HepG2 (cell line): Measurements from ENCODE around the gene IRGQ.

ENCODE experiments used
- EP300 ChIP-seq, 3 experiments: sonication (generic) in 1 of 3; formaldehyde crosslinking in 1 of 3; IDR thresholded peaks; 2 replicates each; pipeline versions ENCODE4 v1.5.1 to v1.6.1; 2011 to 2020; ENCODE audit warnings: low read depth in 2 of 3, low read length in 2 of 3, borderline replicate concordance in 1 of 3, improper control_type of control experiment in 1 of 3, mild to moderate bottlenecking in 1 of 3, missing genetic modification reagents in 1 of 3, moderate library complexity in 1 of 3
- EZH2 ChIP-seq: conservative IDR thresholded peaks from 2 replicates; pipeline ENCODE4 v1.6.1; 2012; ENCODE audit warnings: mild to moderate bottlenecking, low read depth, low read length, moderate library complexity
- FOXJ3 ChIP-seq: sonication (generic); formaldehyde crosslinking; IDR thresholded peaks from 2 replicates; pipeline ENCODE4 v1.4.0; 2020; ENCODE audit warnings: missing genetic modification reagents, mild to moderate bottlenecking, borderline replicate concordance
- MTA3 ChIP-seq: sonication (generic); formaldehyde crosslinking; IDR thresholded peaks from 2 replicates; pipeline ENCODE4 v1.4.0; 2020; ENCODE audit warnings: missing genetic modification reagents
- PAF1 ChIP-seq: IDR thresholded peaks from 2 replicates; pipeline ENCODE4 v1.6.1; 2016; ENCODE audit warnings: missing genetic modification reagents, missing compliant biosample characterization
- SIN3B ChIP-seq: fragments of 150-350 bp; IDR thresholded peaks from 2 replicates; pipeline ENCODE4 v1.6.1; 2014; ENCODE audit warnings: low read length
- STAT6 ChIP-seq: sonication (generic); formaldehyde crosslinking; IDR thresholded peaks from 2 replicates; pipeline ENCODE4 v1.4.0; 2020; ENCODE audit warnings: missing genetic modification reagents, mild to moderate bottlenecking, borderline replicate concordance
- ZFX ChIP-seq: sonication (generic); formaldehyde crosslinking; IDR thresholded peaks from 2 replicates; pipeline ENCODE4 v1.4.0; 2020; ENCODE audit warnings: mild to moderate bottlenecking, low read depth, missing genetic modification reagents, moderate library complexity
- ZNF737 ChIP-seq: sonication (generic); formaldehyde crosslinking; IDR thresholded peaks from 2 replicates; pipeline ENCODE4 v1.5.0; 2020; ENCODE audit warnings: missing genetic modification reagents, mild to moderate bottlenecking, borderline replicate concordance
- TF ChIP-seq, protein P1 (sequence below): sonication (generic); formaldehyde crosslinking; IDR thresholded peaks from 2 replicates; pipeline ENCODE4 v1.5.0; 2020; ENCODE audit warnings: mild to moderate bottlenecking, missing genetic modification reagents, moderate library complexity

DNA sequence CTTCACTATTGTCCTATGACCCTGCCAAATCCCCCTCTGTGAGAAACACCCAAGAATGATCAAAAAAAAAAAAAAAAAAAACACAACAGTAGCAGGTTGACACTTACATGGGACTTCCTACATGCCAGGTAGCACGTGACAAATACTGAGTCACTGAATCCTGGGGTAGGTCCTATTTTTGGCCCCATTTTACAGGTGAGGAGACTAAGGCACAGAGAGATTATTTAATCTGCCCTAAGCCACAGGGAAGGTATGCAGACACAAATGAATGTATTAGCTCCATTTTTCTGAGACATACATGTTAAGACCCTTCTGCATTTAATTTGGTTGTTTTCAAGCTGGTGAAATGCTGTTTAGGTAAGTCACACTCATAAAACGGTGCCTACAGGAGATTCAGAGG is 47.2 kb downstream of the IRGQ start:
- TF ChIP-seq ZFX: no peak
- TF ChIP-seq PAF1: no peak
- no peak for TF ChIP-seq FOXJ3
- TF ChIP-seq SIN3B: no peak
- TF ChIP-seq, protein P1, sequence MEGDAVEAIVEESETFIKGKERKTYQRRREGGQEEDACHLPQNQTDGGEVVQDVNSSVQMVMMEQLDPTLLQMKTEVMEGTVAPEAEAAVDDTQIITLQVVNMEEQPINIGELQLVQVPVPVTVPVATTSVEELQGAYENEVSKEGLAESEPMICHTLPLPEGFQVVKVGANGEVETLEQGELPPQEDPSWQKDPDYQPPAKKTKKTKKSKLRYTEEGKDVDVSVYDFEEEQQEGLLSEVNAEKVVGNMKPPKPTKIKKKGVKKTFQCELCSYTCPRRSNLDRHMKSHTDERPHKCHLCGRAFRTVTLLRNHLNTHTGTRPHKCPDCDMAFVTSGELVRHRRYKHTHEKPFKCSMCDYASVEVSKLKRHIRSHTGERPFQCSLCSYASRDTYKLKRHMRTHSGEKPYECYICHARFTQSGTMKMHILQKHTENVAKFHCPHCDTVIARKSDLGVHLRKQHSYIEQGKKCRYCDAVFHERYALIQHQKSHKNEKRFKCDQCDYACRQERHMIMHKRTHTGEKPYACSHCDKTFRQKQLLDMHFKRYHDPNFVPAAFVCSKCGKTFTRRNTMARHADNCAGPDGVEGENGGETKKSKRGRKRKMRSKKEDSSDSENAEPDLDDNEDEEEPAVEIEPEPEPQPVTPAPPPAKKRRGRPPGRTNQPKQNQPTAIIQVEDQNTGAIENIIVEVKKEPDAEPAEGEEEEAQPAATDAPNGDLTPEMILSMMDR (CRISPR knock-in tag): no peak
- TF ChIP-seq EZH2: no peak
- TF ChIP-seq EP300 (IDR thresholded peaks at IDR 0.05; ENCODE audit: low read depth in 2 of 2, low read length in 2 of 2): no peak
- TF ChIP-seq EP300 (CRISPR knock-in tag; IDR thresholded peaks at IDR 0.05; ENCODE audit: borderline replicate concordance): no peak
- TF ChIP-seq MTA3: no peak
- no peak for TF ChIP-seq STAT6 (CRISPR knock-in tag)
- TF ChIP-seq ZNF737: no peak
